Fibroblast of skin of left quadriceps (primary cell): Measurements from ENCODE around the gene DNAAF8.
"Not testable (repeated sequence)": the region's sequence is repeated elsewhere in the genome, so short reads cannot be mapped to it uniquely, and the experiment has no call there.

Experiments
- DNase-seq, 2 experiments: peaks; one replicate each; pipeline ENCODE4 v3.0.0-alpha.2; 2013; ENCODE audit warnings: low read depth in 2 of 2

The DNAAF8 gene

GRCh38 chr16:4783251-4783950 lies 49.1 kb downstream of the DNAAF8 start:
- DNase-seq, result no peak

- DNase-seq, result no peak
Measured at GRCh38 chr16:4783951-4784336, 49.6 kb downstream of the DNAAF8 start.

GRCh38 chr16:4784444-4784987 lies 50.2 kb downstream of the DNAAF8 start:
- not testable (repeated sequence) for DNase-seq

DNA sequence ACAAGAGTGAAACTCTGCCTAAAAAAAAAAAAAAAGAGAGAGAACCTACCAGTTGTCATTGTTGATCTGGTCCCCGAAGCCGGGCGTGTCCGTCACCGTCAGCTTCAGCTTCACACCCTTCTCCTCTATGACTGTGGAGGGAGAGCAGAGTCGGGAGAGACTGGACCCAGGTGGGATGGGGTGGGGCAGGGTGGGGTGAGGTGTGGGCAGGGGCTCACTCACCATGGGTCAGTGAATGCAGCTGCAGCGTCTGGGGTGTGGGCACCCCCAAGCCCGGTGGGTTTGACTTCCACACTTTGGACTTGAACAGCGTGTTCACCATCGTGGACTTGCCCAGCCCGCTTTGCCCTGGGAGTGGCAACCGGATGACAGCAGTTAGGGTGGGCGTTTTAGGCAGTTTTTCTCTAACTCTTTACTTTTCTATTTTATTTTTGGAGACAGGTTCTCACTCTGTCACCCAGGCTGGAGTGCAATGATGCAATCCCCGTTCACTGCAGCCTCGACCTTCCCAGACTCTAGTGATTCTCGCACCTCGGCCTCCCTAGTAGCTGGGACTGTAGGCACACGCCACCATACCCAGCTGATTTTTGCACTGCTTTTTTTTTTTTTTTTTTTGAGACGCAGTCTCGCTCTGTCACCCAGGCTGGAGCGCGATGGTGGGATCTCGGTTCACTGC lies 51.6 kb downstream of the DNAAF8 start:
- DNase-seq, result no peak

GRCh38 chr16:4787068-4787467 lies 52.7 kb downstream of the DNAAF8 start:
- no peak for DNase-seq

DNA sequence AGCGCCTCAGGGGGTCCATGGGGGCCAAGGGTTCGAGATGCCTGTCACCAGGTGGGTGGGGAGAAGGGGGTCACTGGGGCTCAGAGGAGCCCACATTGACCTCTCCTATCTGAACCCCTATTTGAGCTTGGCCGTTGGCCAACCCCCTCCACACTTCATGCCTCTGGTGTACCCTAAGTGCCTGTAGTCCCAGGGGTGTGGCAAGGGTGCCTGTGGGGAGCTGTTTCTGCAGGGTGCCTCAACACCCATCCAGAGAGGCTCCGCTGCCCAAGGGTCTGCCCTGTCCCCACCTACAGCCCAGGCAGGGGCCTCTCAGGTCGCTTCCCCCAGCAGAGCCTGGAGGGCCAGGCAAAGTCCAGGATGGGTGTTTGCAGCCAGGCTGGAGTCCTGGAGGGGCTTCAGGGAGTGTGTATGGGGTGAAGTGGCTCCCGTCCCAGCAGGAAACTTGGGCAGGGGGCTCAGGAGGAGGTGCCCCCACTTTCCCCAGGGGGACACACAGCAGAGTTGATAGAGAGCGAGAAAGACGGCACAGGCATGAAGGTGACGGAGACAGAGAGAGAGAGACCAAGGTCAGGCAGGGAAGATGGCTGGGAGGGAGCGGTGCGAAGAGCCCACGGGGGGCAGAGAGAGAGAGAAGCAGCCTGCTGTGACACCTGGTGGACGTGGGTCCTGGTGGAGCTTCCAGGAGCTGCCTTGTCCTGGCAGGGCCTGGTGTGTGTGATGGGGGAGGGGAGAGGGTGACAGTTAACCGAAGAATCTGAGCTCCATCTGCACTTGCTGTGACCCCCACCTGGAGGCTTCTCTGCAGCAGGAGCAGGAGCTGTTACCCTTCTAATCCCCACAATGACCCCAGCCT lies 53.5 kb downstream of the DNAAF8 start, which contains the start of gene SEPTIN12:
SEPTIN12 (minus strand) TSS at position 719 of the 856 bp plus-strand sequence; CDS start at position 19, 700 bp downstream.
- DNase-seq, result no peak

GRCh38 chr16:4788489-4788889 lies 54.2 kb downstream of the DNAAF8 start:
- DNase-seq, result no peak

GRCh38 chr16:4788910-4789309 lies 54.6 kb downstream of the DNAAF8 start:
- DNase-seq, result no peak

DNA sequence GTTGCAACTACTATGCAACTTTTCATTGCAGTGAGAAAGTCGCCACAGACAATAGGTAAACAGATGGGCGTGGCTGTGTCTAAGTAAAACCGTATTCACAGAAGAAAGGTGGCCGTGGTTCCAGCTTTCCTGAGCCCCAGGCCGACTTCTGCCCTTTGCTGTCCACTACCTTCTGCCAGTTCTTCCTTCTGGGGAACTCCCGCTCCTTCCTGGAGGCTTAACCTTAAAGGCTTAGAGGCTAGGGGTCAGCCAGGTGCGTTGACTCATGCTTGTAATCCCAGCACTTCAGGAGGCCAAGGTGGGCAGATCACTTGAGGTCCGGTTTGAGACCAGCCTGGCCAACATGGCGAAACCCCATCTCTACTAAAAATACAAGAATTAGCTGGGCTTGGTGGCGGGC lies 55.9 kb downstream of the DNAAF8 start:
- no peak for DNase-seq

DNA sequence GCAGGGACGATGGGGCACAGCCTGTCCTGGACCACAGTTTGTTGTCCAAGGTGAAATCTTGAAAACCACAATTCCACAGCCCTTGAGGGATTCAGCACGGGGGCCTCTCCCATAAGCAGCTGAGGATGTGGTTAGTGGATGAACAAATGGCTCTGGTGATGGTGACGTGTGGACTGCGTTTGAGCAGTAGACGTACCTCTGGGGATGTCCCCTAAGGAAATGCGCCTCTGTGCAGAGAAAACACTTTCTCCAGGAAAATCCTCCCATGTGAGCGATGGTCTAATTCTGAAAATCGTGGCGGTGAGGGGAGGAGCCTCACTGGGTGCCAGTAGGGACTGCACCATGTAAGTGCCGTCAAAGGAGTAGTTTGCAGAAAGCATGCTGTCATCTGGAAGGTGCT lies 56.5 kb downstream of the DNAAF8 start:
- DNase-seq, result no peak

GRCh38 chr16:4792951-4793513 lies 58.7 kb downstream of the DNAAF8 start:
- DNase-seq, result no peak

DNA sequence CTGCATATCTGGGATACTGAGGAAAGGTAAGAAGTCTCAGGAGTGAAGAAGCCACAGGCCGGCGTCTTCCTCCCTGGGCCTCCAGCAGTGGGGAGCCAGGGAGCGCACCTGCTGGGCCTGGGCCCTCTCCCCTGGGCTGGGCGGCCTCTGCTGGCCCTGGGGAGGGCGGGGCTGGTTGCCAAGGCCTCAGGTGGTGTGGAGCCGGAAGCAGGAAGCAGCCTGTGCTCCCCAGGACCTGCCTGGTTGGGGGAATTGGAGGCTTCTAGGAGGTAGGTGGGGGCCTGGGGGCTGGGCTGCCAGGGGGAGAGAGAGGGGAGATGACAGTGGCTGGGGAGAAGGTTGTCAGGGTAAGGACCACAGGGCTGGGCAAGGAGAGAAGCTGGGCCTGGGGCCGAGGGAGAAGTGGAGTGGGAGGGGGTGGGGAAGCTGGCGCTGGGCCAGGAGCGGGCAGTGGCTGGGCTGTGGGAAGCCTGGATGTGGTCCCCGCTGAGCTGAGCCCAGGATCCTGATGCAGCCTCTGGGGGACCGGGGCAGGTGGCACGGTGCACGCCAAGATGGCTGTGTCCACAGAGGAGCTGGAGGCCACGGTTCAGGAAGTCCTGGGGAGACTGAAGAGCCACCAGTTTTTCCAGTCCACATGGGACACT lies 61.0 kb downstream of the DNAAF8 start, which contains the start of gene SMIM22:
SMIM22 (plus strand) TSS at position 189 of the 647 bp plus-strand sequence; CDS start at position 555, 366 bp downstream.
- no peak for DNase-seq

- no peak for DNase-seq
Measured at GRCh38 chr16:4795828-4796572, 61.7 kb downstream of the DNAAF8 start.

- no peak for DNase-seq
Measured at GRCh38 chr16:4796982-4797804, 62.9 kb downstream of the DNAAF8 start.

DNA sequence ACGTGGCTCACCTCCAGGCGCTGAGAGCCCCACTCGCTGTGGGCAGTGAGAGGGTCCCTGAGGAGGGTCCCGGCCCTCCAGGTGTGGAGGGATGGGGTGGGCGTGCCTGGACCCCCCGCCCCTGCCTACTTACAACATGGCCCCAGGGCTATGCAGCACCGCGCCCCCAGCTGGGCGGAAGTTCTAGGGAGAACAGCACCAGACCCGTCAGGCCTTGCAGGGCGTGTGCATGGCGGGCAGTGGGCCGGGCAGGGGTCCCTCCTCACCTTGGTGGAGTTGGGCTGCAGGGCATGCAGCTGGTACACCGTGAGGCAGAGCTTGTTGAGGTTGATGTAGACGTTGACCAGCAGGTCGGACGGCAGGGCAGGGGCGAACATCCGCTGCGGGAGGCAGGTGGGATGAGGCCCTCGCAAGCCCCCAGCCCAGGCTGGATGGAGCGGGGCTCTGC lies 63.5 kb downstream of the DNAAF8 start:
- no peak for DNase-seq

GRCh38 chr16:4798456-4798855 lies 64.1 kb downstream of the DNAAF8 start:
- DNase-seq, result no peak
